GM06990 (cell line): ENCODE results near the gene FAM20A.

ENCODE experiments used
- DNase-seq: peaks from one replicate; pipeline ENCODE4 v3.0.0-alpha.2; 2011; ENCODE audit not compliant: insufficient read length; ENCODE audit errors: extremely low read depth
- H3K27me3 ChIP-seq: replicated peaks from 2 replicates; pipeline ENCODE4 v1.6.0; 2011; ENCODE audit warnings: low read length; ENCODE audit not compliant: control insufficient read depth, insufficient read depth
- H3K36me3 ChIP-seq: 2 replicates; pipeline ENCODE4 v1.5.1; 2011; ENCODE audit warnings: low read length; ENCODE audit not compliant: control insufficient read depth, insufficient read depth
- H3K4me3 ChIP-seq: replicated peaks from 2 replicates; pipeline ENCODE4 v1.5.1; 2011; ENCODE audit warnings: low read depth, mild to moderate bottlenecking, control low read depth, low read length
- CTCF ChIP-seq: IDR thresholded peaks from 2 replicates; pipeline ENCODE4 v1.5.1; 2011; ENCODE audit warnings: low read length, control low read depth, mild to moderate bottlenecking, inconsistent platforms; ENCODE audit not compliant: insufficient read depth, poor library complexity, severe bottlenecking

FAM20A gene

GRCh38 chr17:68511254-68511670 lies 89.9 kb downstream of the FAM20A start:
- Histone ChIP-seq H3K36me3 (no peaks in the 10 kb centered on the region), H3K27me3 (no peaks in the 10 kb centered on the region), H3K4me3 (peak overlapping the region; percentile 94)
- no peak for DNase-seq
- peak; percentile 19 for TF ChIP-seq CTCF

DNA sequence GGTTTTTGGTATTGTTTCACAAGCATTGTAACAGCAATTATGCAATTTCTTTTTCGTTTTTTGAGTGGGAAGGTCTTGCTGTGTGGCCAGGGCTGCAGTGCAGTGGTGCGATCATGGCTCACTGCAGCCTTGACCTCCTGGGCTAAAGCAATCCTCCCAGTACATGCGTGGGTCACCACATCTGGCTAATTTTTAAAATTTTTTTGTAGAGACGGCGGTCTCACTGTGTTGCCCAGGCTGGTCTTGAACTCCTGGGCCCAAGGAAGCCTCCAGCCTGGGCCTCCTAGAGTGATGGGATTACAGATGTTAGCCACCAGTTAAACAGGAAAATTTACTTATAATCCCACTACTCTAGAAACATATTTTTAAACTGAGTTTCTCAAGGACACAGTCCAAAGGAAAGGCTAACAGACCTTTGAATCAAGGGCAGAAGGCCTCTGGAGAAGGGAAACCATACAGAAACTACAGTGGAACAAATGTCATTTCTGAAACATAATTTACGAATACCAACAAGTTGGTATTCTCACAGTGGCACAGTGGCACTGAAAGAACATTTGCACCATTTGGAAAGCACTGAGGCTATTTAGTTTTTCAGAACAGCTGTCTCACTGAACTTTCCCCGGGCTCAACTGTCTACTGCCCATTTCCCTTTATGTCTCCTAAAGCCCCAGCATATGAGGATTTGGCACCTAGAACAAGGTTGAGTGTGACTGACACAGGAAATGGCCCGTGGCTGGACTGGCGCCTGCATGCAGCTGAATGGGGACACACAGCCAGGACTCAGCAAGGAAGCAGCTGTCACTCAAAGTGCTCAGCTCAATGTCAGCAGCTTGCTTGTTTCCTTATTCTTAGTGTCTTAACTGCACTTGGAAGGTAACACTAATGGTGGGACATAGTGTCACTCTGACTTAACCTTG lies 91.8 kb downstream of the FAM20A start:
- no peak overlapping the region for H3K4me3 ChIP-seq
- DNase-seq: no peak
- no peaks in the 10 kb centered on the region for H3K36me3 ChIP-seq
- TF ChIP-seq CTCF: no peak
- no peaks in the 10 kb centered on the region for H3K27me3 ChIP-seq

DNA sequence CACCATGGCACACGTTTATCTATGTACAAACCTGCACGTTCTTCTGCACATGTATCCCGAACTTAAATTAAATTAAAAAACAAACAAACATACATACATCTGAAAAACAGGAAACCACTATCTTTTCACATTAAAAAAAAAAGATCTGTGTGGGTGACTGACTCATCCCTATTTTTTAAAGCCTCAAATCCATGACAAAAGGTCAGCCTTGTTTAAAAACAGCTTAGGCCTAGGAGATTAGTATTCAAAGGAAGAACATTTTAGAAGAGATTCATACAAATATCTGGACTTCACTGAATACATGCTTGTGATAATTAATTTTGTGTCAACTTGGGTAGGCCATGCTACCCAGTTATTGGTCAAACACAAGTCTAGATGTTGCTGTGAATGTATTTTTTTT lies 93.6 kb downstream of the FAM20A start:
- H3K36me3 ChIP-seq: no peaks in the 10 kb centered on the region
- no peak for TF ChIP-seq CTCF
- H3K27me3 ChIP-seq: no peaks in the 10 kb centered on the region
- H3K4me3 ChIP-seq: no peak overlapping the region
- DNase-seq: no peak

DNA sequence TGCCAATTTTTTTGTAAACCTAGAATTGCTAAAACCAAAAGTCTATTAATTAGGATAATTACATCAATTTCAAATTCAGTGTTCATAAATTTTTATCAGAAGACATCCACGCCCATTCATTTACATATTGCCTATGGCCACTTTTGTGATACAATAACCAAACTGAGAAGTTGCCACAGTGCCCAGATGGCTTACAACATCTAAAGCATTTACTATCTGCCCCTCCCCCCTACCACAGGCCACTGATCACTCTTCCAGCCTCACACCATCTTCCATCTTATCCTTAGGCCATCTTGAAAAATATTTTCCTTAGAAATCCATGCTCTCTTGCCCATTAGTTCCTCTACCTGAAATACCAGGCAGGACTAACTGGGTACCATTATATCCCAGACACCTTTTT lies 95.2 kb downstream of the FAM20A start:
- Histone ChIP-seq H3K36me3 (no peaks in the 10 kb centered on the region), H3K4me3 (no peak overlapping the region), H3K27me3 (no peaks in the 10 kb centered on the region)
- no peak for TF ChIP-seq CTCF
- DNase-seq: no peak

DNA sequence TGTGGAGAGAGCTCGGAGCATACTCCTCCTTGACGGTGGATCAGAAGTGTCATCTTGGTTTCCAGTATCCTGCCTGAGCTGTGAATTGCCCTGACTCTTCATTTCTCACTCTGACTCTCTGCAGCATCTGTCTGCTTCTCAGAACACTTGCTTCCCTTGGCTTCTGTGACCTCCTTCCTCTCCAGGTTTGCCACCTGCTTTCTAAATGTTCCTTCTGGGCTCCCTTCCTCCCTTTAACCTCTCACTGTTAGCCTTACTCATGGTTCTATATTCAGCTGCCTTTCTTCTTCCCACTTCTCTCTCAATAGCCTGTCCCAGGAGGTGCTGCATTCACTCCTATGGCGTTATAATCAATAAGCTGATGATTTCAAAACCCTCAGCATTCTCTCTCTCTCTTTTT lies 100.1 kb downstream of the FAM20A start:
- TF ChIP-seq CTCF: no peak

GRCh38 chr17:68499587-68499986 lies 101.6 kb downstream of the FAM20A start:
- Histone ChIP-seq H3K27me3 (no peaks in the 10 kb centered on the region), H3K4me3 (no peak overlapping the region), H3K36me3 (no peaks in the 10 kb centered on the region)
- TF ChIP-seq CTCF: no peak
- DNase-seq: no peak

More for the DNA sequence above, 100.1 kb downstream of the FAM20A start:
- Histone ChIP-seq H3K4me3 (no peak overlapping the region), H3K27me3 (no peaks in the 10 kb centered on the region), H3K36me3 (no peaks in the 10 kb centered on the region)
- no peak for DNase-seq
